ENCODE data around the gene KRTAP19-8.

The KRTAP19-8 gene

DNA sequence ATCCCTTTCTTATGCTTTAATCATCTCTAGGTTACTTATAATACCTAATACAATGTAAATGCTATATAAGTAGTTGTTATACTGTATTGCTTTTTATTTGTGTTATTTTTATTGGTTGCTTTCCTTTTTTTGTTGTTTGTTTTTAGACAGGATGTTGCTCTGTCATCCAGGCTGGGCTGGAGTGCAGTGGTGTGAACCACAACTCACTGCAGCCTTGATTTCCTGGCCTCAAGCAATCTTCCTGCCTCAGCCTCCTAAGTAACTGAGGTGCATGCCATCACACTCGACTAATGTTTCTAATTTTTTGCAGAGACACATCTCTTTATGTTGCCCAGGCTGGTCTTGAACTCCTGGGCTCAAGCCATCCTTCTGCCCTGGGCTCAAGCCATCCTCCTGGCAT, 26.9 kb downstream of the KRTAP19-8 start:
- TF ChIP-seq, protein P1, sequence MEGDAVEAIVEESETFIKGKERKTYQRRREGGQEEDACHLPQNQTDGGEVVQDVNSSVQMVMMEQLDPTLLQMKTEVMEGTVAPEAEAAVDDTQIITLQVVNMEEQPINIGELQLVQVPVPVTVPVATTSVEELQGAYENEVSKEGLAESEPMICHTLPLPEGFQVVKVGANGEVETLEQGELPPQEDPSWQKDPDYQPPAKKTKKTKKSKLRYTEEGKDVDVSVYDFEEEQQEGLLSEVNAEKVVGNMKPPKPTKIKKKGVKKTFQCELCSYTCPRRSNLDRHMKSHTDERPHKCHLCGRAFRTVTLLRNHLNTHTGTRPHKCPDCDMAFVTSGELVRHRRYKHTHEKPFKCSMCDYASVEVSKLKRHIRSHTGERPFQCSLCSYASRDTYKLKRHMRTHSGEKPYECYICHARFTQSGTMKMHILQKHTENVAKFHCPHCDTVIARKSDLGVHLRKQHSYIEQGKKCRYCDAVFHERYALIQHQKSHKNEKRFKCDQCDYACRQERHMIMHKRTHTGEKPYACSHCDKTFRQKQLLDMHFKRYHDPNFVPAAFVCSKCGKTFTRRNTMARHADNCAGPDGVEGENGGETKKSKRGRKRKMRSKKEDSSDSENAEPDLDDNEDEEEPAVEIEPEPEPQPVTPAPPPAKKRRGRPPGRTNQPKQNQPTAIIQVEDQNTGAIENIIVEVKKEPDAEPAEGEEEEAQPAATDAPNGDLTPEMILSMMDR (IDR thresholded peaks at IDR 0.05): no peak

DNA sequence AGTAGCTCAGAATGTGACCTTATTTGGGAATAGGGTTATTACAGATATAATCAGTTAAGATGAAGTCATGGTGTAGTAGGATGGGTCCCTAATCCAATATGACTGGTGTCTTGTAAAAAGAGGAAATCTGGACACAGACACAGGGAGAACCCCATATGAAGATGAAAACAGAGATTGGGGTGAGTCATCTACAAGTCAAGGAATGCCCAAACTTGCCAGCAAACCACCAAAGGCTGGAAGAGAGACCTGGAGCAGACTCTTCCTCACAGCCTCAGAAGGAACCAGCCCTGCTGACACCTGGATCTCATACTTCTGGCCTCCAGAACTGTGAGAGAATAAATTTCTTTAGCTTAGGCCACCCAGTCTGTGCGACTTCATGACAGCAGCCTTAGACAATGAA, 29.9 kb downstream of the KRTAP19-8 start:
- TF ChIP-seq, protein P1 (IDR thresholded peaks at IDR 0.05): no peak

DNA sequence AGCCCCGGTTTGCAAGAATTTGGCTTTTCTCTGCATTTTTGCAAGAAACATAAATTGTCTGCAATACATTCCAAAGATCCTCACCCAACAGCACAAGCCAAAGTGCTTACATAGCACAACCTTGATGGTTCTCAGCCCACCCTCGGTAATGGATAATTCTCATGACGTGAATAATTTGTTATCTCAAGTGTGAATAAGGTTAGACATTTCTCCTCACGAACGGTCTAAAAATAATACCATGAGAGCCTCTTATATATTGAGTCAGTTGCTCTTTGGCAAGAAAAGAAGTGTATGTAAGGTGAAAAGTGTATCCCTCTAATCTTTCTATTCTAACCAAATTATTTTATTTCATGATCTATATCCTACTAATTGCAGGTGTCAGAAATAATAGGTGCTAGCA, 33.3 kb downstream of the KRTAP19-8 start:
- TF ChIP-seq, protein P1 (IDR thresholded peaks at IDR 0.05): no peak

DNA sequence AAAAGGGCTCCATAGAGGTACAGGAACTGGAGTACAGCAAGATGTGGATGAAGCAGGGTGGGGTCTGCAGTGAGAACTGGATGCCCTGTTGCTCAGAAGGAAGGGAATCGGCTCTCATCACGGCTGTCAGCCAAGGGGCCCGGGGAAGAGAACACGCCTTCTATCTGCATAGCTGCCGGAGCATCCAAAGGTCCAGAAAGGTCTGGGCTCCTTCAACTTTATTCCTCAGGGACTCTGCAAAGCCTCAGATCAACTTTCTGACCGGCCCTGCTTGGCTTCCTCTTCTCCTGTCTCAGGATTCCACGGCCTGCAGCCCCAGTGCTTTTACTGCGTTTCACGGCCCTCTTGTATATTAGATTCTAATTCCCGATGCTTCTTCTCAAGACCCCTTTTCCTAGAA, 34.8 kb downstream of the KRTAP19-8 start:
- TF ChIP-seq, protein P1 (IDR thresholded peaks at IDR 0.05): no peak

DNA sequence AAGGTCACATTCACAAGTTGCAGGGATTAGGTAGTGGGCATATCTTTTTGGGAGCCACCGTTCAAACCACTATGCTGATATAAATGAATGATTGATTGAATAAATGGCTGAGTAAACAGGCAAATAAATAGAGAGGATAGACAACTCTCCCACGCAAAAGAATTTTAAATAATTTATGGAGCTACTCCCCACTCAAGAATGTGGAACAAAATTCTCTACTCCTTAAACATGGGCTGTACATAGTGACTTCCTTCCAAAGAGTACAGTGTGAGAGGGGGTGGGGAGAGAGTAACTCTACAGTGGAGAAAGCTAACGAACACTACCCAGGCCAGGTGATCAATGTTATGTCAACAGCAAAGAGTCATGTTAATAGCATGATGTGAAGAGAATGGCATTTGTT, 40.7 kb downstream of the KRTAP19-8 start:
- TF ChIP-seq, protein P1 (IDR thresholded peaks at IDR 0.05): no peak

DNA sequence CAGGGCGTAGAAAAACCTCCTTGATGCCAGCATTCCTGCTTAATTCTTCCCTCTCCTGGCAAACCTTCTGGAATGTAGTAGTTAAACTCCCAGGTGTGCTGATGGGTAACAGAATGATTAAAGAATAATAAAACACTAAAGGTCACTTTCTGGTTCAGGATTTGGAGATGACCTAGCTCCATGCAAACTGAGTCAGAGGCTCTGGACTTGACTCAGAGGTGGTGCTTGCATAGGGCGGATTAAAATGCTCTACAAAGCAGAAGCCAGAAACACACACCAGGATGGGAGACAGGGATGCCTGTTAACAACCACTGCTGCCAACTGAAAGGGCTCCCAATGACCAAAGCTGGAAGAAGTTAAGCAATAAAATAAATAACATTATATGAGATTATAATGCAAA, 41.5 kb downstream of the KRTAP19-8 start:
- TF ChIP-seq, protein P1 (IDR thresholded peaks at IDR 0.05): no peak

DNA sequence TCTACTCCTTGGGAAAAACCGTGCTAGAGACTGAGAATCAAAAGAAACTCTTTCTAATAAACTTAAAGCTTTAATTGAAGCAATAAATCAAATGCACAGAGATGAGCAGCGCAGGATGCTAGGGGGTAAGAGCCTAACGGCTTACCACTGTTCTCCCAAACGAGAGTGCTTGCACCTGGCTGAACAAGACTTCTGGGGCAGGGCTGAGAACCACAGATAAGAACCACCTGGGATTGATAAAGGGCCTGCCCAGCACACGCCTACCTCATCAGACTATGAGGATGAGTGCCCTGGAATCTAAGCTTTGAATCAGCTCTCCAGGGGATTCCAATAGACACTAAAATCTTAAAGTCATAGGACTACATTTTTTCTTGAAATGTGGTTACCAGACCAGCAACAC, 43.3 kb downstream of the KRTAP19-8 start:
- TF ChIP-seq, protein P1 (IDR thresholded peaks at IDR 0.05): no peak

DNA sequence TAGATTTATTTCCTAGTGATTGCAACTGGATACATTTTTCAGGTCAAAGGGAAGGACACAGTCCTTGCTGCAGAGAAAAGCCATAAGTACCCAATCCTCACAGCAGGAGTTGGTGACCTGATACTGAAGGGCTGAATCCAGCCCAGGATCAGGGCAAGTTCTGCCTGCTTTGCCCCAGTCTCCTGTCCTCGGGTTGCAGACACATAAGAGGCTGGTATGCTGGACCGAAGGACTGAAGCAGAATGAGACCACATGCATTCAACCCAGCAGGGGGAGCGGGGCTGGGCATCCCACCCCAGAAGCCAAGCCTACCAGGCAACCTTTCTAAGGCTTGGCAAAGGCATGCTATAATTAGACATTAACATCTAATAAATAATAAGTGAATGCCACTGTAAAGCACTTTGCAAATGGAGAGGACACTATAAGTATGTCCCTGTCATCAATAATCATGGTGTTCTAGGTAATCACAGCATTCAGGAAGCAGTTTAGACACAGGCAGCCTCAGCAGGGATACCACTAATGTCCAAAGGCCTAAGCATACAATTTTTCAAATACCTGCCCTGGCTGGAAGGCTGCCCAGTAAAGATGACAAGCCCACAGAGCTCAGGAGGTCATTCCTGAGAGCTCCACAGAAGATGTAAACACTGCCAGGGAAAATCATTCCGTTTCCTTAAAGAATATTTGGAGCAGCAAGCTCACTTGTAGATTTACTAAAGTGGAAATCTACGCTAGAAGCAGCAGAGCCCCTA, 47.6 kb downstream of the KRTAP19-8 start:
- TF ChIP-seq, protein P1 (IDR thresholded peaks at IDR 0.05): no peak

Measured in LNCAP (cell line).